Stimulated activated CD4-positive, alpha-beta T cell treated with anti-CD3 and anti-CD28 coated beads, Interleukin-15, amount 100 ng/mL, for 24 hours (primary cell): ENCODE measurements around the gene ATP6V1B1.

Experiments
- DNase-seq: peaks from one replicate; pipeline ENCODE4 v3.0.0-alpha.2; 2020

ATP6V1B1 gene

DNA sequence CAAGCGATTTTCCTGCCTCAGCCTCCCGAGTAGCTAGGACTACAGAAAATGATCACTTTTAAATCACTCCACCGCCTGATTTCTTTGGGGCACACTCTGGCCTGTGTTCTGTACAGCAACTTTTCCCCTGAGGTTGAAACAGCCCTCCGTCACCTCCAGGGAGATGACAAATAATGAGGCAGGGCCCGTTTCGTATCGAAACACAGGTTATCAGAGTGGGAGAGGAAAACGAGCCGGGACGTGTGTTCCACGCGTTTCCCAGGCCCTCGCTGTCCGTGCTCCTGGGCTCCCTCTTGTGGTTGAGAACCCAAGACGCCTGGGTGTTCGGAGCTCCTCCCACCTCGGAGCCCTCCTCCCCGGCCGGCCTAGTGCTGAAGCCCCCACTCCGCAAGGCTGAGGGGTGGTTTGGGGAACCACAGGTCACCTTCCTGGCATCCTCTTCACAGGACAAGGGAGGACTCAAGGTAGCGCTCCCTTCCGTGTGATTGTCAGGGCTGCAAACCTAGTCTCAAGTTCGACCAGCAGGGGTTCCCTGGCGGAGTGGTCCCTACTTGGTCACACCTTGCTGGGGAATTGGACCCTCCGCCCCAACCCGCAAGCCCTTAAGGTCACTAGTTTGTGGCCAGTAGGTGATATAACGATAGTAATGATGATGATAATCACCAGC is 12.8 kb downstream of the ATP6V1B1 start:
- DNase-seq, result peak; percentile 89

DNA sequence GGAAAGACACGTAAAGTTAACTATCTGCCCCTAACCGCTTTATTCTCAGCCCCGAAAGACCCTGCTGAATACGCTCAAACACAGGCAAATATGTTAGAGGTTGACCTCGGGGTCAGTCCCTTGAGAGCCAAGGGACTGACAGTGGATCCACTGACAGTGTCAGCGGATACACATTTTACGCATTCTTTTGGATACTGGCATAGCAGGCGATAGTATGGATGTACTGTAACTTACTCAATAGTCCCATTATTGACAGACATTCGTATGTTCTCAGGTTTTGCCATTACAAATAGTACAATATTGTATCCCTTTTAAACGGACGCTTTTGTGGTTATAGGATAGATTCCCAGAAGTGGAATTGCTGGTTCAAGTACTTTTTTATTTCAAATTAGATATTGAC is 13.4 kb downstream of the ATP6V1B1 start:
- no peak for DNase-seq

DNA sequence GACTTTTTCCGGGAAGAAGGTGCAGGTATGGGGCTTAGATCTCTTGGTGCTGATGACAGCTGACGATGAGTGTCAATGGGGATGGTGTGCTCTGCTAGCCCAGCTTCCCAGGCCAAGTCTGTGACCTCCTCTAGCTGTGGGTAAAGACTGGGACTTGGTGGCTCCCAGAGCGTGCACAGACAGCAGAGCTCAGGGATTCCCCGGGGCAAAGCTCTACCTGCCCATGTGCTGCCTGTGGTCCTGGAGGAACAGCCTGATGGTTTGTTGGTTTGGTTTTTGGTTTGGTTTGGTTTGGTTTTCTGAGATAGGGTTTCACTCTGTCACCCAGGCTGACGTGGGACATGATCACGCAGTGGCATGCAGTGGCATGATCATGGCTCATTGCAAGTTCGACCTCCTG is 19.2 kb downstream of the ATP6V1B1 start:
- DNase-seq, result no peak

DNA sequence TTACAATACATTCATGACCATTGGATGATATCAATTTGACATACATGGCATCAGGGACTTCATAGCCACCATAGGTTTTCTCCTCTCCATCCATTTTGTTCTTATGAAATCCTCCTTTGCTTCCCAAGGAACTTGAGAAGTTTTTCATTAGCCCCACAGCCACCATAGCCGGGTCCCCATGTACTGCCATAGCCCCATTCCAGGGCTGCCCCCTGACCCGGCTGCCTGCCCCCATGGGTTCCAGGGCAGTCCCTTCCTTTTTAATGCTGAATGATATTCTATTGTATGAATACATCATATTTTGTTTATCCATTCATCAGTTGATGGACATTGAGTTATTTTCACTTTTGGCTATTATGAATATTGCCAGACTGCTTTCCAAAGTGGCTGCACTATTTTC is 20.4 kb downstream of the ATP6V1B1 start:
- no peak for DNase-seq

DNA sequence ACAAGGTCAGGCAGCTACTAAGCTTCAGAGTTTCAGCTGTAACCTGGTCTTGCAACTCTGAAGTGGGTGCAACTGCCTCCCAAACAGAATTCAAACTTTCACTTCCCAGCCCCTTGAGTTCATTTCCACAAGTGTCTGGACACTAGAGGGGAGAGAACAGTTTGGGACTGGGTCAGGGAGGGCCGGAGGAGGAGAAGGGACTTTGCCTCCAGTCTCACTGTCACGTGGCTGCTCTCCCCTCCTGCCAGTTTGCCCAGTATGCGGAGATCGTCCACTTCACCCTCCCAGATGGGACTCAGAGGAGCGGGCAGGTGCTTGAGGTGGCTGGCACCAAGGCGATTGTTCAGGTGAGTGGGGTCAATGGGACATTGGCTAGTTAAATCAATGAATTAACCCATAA is 22.1 kb downstream of the ATP6V1B1 start:
- DNase-seq, result no peak

DNA sequence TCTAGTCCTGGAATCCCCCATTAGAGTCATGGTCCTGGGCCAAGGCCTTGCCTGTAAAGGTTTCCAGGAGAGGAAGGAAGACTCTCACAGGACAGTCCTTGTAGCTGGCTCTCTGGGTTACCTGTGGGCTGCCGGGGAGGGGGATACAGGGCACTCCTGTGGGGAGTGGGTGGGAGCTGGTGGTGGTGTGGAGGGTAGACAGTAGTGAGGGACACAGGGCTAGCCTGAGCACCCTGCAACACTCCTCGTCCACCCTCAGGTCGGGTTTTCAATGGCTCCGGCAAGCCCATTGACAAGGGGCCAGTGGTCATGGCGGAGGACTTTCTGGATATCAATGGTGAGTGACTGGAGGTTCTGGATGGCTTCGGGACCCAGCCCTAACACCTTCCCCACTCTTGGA is 23.1 kb downstream of the ATP6V1B1 start:
- DNase-seq, result no peak

DNA sequence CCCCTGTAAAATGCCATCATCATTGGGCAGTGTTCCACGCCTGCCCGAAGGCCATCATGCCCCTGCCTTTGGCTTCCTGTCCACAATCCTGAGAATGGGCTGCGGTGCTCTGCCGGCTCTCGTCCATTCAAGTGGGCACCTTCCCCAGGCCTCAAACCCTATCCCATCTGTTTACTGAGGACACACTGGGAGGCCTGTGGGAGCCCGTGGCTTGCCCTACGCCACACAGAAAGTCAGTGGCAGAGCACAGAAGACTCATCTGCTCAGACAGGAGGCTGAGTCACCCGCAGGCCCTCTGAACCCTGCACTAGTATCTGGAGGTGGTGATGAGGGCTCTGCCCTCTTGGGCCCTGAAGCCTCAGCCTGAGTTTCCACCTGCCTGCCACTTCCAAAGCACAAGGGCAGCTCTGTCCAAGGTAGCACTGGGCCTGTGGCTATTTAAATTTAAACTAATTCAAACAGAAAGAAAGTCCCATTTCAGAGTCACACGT is 23.6 kb downstream of the ATP6V1B1 start:
- no peak for DNase-seq

DNA sequence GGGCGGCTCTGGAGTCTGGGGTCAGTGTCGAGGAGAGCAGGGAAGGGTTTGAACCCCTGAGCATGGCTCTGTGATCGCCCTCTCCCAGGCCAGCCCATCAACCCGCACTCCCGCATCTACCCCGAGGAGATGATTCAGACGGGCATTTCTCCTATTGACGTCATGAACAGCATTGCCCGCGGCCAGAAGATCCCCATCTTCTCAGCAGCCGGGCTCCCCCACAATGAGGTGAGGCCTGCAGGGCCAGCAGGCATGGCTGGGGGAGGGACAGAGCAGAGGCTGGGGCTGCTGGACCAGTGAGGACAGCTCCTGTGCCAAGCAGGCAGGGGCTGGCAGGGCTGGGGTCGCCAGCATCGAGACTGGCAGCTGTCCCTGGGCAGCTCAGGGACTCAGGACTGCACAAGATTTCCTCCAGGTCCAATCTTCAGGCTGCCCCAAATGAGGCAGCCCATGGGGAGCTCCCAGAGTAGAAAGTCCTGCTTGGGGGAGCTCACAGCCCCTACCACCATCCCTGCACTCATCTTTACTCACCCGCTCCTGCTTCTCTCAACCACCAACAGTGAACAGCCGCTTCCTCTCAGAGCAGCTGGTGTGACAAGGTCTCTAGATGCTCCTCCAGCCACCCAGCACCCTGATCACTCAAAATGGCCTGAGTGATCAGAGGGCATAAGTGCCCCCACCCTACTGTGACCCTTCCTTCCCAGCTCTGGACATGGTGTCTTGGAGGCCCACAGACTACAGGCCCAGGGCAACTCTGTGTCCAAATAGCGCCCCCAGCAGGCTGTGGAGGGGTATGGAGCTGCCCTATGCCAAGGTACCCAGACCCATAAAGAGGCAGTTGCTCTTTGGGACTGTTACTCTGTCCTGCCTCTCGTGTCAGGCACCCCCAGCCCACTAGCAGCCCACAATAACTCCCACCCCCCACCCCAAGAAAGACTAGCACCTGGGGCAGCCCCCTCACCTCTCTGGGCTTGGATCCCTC is 24.4 kb downstream of the ATP6V1B1 start:
- DNase-seq, result no peak

DNA sequence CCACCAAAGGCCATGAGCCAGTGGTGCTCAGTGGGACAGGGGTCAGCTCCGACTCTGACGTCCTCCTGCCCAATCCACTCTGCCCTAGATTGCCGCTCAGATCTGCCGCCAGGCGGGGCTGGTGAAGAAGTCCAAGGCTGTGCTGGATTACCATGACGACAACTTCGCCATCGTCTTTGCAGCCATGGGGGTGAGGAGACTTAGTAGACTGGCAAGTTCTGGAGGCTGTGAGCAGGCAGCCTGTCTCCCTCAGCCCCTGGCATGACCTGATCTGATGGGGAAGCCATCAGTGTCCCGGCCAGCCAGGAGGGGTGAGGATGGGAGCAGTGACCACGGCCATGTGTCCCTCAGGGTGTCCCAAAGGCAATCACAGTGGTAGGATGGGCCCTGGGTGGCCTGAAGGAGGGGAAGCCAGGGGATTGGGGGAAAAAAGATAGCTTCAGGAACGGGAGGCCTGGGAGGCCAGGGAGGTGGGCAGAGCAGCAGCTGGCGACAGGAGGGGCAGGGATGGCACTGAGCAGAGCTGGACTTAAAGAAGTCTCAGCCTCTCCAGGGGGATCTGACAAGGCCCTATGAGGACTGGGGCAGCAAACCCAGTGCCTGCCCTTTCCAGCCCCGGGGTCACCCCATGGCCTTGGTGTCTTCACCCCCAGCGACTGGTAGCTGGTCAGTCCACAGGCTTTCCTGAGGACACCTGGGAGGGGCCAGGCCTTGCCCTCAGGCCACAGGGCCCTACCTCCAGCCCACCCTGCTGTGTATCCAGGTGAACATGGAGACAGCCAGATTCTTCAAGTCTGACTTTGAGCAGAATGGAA is 25.3 kb downstream of the ATP6V1B1 start:
- no peak for DNase-seq

DNA sequence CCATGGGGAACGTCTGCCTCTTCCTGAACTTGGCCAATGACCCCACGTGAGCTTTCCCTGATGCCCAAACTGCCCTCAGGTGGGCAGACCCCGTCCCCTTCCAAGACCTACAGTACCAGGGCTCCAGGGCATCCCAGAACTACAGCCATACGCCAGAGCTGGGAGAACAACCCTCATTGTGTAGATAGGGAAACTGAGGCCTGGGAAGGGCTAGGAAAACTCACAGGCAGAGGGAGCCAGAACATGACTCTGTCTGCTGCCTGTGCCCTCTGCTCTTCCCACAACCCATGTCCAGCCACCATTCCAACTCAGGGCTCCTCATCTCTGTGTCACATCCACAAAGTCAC is 25.9 kb downstream of the ATP6V1B1 start:
- DNase-seq, result no peak

DNA sequence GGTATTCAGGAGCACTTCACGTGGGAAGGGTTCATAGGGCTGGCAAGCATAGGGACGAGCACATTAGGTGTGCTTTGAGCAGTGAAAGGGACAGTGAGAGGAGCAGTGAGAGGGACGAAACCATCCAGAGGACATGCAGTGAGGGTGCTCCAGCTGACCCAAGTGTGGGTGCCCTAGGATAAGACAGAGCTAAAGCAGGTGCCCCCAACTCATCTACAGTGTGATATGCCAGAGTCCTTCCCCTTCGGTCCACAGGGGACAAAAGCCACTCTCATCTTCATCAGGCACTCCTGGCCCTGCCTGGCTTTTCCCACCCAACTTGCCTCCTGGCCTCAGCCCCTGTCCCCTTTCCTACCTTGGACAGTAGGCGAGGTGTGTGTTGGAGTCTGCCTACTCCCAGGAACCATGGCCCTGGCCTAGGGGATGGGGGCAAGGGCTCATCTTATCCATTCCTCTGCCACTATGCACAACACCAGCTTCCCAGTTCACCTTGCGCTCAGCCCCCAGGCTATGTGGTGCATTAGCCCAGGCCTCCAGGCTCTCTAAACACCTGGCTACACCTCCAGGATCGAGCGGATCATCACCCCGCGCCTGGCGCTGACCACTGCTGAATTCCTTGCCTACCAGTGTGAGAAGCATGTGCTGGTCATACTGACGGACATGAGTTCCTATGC is 26.6 kb downstream of the ATP6V1B1 start:
- no peak for DNase-seq

DNA sequence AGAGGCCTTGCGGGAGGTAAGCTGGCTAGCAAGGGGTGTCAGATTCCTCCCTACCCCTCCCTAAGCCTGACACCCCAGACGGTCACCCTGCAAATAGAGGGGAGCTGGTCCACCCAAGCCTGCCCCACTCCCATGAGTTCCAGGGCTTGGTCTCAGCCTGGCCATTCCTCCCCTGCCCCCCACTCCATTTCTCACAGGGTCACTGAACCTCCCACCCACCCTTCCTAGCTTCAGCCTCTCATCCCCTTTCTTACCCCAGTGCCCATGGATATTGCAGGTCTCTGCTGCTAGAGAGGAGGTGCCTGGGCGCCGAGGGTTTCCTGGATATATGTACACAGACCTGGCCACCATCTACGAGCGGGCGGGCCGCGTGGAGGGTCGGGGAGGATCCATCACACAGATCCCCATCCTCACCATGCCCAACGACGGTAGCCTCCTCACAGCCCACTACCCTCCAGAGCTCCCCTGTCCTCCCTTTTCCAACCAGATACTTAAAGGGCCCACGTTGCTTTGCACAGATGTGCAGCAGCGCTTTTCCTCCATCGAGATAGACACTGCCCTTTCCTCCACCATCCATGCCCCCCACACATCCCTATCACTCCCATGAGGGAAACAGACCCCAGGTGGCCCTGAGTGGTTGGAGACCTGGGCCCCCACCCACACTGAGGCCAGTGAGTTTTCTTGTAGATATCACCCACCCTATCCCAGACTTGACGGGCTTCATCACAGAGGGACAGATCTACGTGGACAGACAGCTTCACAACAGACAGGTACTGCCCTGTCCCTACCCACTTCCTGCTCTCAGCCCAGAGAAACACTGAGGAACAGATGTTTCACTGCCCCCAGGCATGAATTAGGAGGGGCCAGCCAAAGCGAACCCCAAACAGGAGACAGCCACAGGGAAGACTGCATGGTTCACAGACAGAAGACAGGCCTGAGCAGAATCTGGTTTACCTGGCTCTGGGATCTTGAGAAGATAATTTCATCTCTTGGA is 27.5 kb downstream of the ATP6V1B1 start:
- no peak for DNase-seq

DNA sequence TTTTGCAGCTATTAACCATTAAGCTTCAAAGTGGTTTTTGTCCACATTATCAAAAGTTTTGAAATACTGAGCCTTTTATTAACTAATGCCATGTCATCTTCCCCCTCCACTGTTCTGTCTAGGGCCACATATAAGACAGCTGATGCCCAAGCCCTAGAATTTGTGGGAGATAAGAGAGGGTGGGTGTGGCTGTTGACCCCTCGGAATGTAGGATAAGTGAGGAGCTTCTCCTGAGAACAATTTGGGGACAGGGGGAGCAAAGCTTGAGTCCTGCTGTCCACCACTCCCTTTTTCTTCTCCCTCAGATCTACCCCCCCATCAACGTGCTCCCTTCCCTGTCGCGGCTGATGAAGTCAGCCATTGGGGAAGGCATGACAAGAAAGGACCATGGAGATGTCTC is 28.4 kb downstream of the ATP6V1B1 start:
- DNase-seq, result no peak

DNA sequence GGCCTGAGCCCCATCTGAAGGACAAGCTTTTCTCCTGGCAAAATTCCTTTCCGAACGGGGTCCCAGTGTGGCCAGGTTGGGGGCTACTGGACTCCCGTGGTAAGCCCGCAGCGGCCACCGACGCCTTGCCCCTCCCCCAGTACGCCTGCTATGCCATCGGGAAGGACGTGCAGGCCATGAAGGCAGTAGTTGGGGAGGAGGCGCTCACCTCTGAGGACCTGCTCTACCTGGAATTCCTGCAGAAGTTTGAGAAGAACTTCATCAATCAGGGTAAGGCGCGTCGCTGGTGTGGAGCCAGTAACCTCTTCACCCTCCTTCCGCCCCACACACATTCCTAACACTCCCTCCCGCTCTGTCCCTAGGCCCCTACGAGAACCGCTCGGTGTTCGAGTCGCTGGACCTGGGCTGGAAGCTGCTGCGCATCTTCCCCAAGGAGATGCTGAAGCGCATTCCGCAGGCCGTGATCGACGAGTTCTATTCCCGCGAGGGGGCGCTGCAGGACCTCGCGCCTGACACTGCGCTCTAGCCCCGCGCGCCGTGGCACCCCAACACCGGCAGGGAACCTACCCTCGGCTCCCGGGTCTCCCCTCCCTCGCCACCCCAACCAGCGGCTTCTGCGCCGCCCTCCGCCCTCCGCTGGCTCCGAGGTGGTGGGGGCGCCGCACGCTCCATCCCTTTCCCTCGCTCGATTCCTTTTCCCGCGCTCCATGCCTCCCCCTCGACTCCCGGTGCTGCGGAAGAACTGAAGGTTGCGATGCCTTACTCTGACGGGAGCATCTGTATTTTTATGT is 29.1 kb downstream of the ATP6V1B1 start:
- peak; percentile 89 for DNase-seq

DNA sequence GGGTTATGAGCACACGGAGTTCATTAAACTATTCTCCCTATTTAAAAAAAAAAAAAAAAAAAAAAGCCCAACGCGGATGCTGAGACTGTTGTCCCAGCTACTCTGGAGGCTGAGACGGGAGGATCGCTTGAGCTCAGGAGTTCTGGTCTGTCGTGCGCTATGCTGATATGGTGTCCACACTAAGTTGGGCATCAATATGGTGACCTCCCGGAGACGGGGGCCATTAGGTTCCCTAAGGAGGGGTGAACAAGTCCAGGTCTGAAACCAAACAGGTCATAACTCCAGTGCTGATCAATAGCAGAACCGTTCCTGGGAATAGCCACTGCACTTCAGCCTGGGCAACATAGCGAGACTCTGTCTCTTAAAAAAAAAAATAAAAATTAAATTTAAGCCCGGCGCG is 29.8 kb downstream of the ATP6V1B1 start:
- no peak for DNase-seq

DNA sequence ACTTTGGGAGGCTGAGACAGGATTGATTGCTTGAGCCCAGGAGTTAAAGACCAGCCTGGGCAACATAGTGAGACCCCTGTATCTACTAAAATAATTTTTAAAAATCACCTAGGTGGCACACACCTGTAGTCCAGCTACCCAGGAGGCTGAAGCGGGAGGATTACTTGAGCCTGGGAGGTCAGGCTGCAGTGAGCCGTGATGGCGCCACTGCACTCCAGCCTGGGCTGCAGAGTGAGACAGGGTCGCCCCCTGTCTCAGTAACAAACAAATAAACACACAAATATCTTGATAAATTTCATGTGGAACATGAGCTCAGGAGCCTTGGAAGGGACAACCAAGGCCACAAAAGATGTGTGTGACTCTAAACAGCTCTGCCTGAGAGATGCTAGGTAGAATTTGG is 31.0 kb downstream of the ATP6V1B1 start:
- DNase-seq, result no peak

DNA sequence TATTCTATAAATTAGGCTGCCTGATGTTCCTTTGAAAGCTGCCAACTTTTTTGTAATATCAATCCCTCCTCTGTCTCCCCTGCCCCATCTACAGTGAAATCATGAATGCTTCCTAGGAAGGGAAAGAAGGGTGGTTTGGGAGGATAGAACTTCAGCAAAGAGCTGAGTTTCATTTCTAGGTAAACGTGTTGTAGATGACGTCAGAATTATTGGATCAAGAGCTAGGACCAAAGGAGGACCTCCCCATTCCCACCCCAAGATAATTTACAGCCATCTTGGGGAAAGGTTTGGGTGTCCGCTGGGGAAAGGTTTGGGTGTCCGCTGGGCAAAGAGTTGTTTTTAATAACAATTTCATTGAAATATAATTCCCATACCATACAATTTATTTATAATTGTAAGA is 31.5 kb downstream of the ATP6V1B1 start:
- DNase-seq, result no peak

DNA sequence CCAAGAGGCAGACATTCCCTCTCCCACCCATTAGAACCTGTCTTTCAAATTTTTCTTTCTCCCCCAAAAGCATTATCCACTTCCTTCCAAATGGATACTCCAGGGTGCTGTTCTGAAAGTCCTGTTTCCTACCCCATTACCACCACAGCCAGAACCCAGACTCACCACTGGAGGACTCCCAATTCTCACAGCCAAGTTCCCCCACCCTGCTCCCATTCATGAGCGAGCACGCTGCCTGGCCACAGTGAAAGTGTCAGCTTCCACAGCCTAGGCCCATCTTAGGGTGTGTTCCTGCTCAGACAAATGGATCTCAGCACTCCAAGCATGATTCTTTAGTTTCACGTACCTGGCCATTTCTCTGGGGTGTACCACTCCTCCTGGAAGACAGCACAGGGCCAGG is 38.9 kb downstream of the ATP6V1B1 start:
- no peak for DNase-seq

DNA sequence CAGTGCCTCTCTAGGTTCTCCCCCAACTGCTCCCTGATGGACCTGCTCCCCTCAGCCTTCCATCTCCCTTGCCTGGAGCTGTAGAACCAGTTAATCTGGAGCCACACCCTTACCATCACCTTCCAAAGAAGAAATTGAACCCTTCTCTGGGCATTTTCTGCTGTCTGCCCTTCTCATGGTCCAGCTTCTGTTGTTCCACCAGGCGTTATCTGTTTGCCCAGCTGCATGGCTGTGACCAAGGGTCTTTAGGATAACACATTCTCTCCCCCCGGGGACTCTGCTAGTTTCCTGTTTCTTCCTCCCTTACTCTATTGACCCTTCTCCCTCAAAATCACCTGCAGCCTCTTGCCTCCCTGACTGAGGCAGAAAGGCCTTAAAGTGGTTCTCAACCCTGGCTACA is 39.5 kb downstream of the ATP6V1B1 start:
- no peak for DNase-seq

DNA sequence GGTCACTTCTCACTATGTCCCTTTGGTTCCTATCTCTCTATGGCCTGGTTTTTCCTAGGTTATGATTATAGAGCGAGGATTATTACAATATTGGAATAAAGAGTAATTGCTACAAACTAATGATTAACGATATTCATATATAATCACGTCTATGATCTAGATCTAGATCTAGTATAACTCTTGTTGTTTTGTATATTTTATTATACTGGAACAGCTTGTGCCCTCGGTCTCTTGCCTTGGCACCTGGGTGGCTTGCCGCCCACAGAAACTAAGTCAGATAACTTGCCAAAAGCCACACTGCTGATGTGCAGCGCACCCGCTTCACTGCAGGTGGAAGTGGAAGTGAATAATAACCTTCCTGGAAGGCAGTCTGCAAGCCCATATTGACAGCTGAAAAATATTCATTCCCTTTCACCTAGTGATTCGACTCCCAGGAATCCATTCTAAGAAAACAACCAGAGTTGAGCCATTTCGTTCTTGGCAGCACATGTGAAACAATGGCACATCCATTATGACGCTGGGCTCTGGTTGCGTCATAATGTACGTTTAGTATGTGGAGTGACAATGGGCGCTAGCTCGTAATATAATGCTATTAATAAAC is 42.0 kb downstream of the ATP6V1B1 start:
- DNase-seq, result peak; percentile 47
